DMS114 treated with DMSO at 0.1 percent for 48 hours (cell line): Measurements from ENCODE around the gene FNIP1.
"Not testable (repeated sequence)": the region's sequence is repeated elsewhere in the genome, so short reads cannot be mapped to it uniquely, and the experiment has no call there.

Source experiments
- DNase-seq: peaks from one replicate; lab custom pipeline; 2025; ENCODE audit not compliant: unreplicated experiment; lab: John Stamatoyannopoulos, UW

FNIP1 gene

GRCh38 chr5:131754363-131754762, 42.5 kb downstream of the FNIP1 start:
- no peak for DNase-seq

- DNase-seq = no peak
These were observed 45.3 kb downstream of the FNIP1 start for GRCh38 chr5:131751506-131751905.

GRCh38 chr5:131749723-131750470, 46.9 kb downstream of the FNIP1 start:
- no peak for DNase-seq

GRCh38 chr5:131749138-131749537, 47.7 kb downstream of the FNIP1 start:
- DNase-seq = no peak

- no peak for DNase-seq
These were observed 49.4 kb downstream of the FNIP1 start for GRCh38 chr5:131747180-131748105.

GRCh38 chr5:131746423-131746822, 50.4 kb downstream of the FNIP1 start:
- no peak for DNase-seq

GRCh38 chr5:131745703-131746102, 51.1 kb downstream of the FNIP1 start:
- DNase-seq = no peak

- DNase-seq = no peak
These were observed 51.7 kb downstream of the FNIP1 start for GRCh38 chr5:131745155-131745554.

- no peak for DNase-seq
These were observed 56.3 kb downstream of the FNIP1 start for GRCh38 chr5:131740477-131740876.

- DNase-seq = no peak
These were observed 61.4 kb downstream of the FNIP1 start for GRCh38 chr5:131735393-131735792.

GRCh38 chr5:131734939-131735338, 61.9 kb downstream of the FNIP1 start:
- not testable (repeated sequence) for DNase-seq

GRCh38 chr5:131729292-131729691, 67.5 kb downstream of the FNIP1 start:
- not testable (repeated sequence) for DNase-seq

GRCh38 chr5:131724089-131724488, 72.7 kb downstream of the FNIP1 start:
- not testable (repeated sequence) for DNase-seq

- DNase-seq = no peak
These were observed 76.1 kb downstream of the FNIP1 start for GRCh38 chr5:131720714-131721113.

GRCh38 chr5:131719564-131719963, 77.3 kb downstream of the FNIP1 start:
- DNase-seq = no peak

GRCh38 chr5:131718487-131719014, 78.3 kb downstream of the FNIP1 start:
- DNase-seq = no peak

- not testable (repeated sequence) for DNase-seq
These were observed 79.7 kb downstream of the FNIP1 start for GRCh38 chr5:131717164-131717563.

GRCh38 chr5:131716650-131717049, 80.2 kb downstream of the FNIP1 start:
- DNase-seq = no peak

- no peak for DNase-seq
These were observed 86.4 kb downstream of the FNIP1 start for GRCh38 chr5:131710391-131710790.

GRCh38 chr5:131709043-131709442, 87.8 kb downstream of the FNIP1 start:
- DNase-seq = no peak

GRCh38 chr5:131706281-131706680, 90.5 kb downstream of the FNIP1 start:
- no peak for DNase-seq

- DNase-seq = no peak
These were observed 101.9 kb downstream of the FNIP1 start for GRCh38 chr5:131694926-131695325.
